Measurements from ENCODE around the gene TBC1D5. TPM values are rescaled to one million over a fixed set of nuclear protein-coding genes. Genes with fewer than 3 reads are reported as not detected.

TBC1D5 gene
- total and polyA plus RNA-seq, 2 of the 8 experiments (the other 6 are each of a cell fraction or from before 2014, with no cell fraction given): 11.0 to 22.9 TPM

DNA sequence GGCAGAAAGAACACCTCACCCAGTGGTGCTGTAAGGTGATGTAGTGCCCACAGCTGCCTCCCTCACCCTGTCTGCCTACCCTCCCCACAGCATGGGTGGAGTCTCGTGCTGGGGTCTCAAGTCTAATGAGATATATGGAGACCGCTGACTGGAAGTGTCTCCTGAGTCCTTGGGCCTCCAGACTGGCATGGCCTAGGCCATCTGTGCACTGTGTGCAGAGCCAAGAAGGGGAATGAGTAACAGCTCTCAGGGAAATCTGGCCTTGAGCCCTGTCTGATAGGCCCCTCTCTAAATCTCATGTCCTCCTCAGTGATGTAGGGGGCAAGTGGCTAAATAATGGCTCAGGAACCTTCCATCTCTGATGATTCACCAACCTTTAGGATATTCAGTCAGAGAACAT, 580.3 kb downstream of the TBC1D5 start:
- no peak overlapping the region for H3K14ac ChIP-seq (ENCODE audit: insufficient read length)
- H2BK5ac ChIP-seq (ENCODE audit: low read depth, low read length): no peak overlapping the region
- no peak overlapping the region for H2BK120ac ChIP-seq (replicated peaks; ENCODE audit: low read depth, low read length)
- H3K4ac ChIP-seq (replicated peaks; ENCODE audit: insufficient read length, low read depth, low read length): no peak overlapping the region
- CTCF ChIA-PET (ENCODE audit: partially characterized antibody): interaction anchor here (0.8 to 1.0 kb wide), 2 partner anchors 8 to 13 kb away, joined by 3 read pairs; no protein-coding TSS in a partner anchor
- H4K20me1 ChIP-seq (replicated peaks in 1 of 2; ENCODE audit: control insufficient read depth in 1 of 2, insufficient read depth in 2 of 2, low read length in 2 of 2): no peaks in the 10 kb centered on the region
- no peak overlapping the region for H3K4me2 ChIP-seq (ENCODE audit: insufficient read depth in 1 of 2, low read depth in 2 of 2, low read length in 2 of 2)
- 82% methylated on average over 2 of the region's 2 CpGs; no CpG with 5 or more reads in 1 of the 2 experiments for WGBS, 2 experiments (ENCODE audit: extremely low coverage in 1 of 2, insufficient coverage in 1 of 2, insufficient read length in 1 of 2, insufficient replicate concordance in 2 of 2, low coverage in 1 of 2, low lambda C conversion rate in 2 of 2, missing lambda C conversion rate in 1 of 2)
- no peaks in the 10 kb centered on the region for H3K23me2 ChIP-seq (ENCODE audit: low read depth, low read length)
- H4K8ac ChIP-seq (ENCODE audit: extremely low read depth, insufficient read depth, low read length): no peak overlapping the region
- H3K79me2 ChIP-seq (ENCODE audit: control insufficient read depth in 1 of 2, insufficient read depth in 2 of 2, low read length in 2 of 2): no peaks in the 10 kb centered on the region
- H2BK12ac ChIP-seq (ENCODE audit: low read depth, low read length): no peak overlapping the region
- DNase-seq (ENCODE audit: low read depth in 1 of 2, low spot score in 2 of 2) (no peak), FAIRE-seq (no peak)
- H3K4me1 ChIP-seq (replicated peaks in 1 of 4; ENCODE audit: control insufficient read depth in 3 of 4, insufficient read depth in 4 of 4, low read length in 3 of 4): no peaks in the 10 kb centered on the region
- no peak overlapping the region for H3K9ac ChIP-seq (replicated peaks in 1 of 4; ENCODE audit: extremely low read depth in 1 of 4, low read depth in 3 of 4, low read length in 3 of 4)
- no peak overlapping the region for H3K23ac ChIP-seq (ENCODE audit: insufficient read length)
- H2AFZ ChIP-seq (ENCODE audit: low read length): no peak overlapping the region
- no peaks in the 10 kb centered on the region for H3K36me3 ChIP-seq (ENCODE audit: control insufficient read depth in 2 of 4, insufficient read depth in 4 of 4, low read length in 3 of 4)
- H3K4me3 ChIP-seq (ENCODE audit: extremely low read depth in 1 of 4, insufficient read depth in 2 of 4, low read depth in 3 of 4, low read length in 4 of 4): no peak overlapping the region
- no peaks in the 10 kb centered on the region for H3K79me1 ChIP-seq (ENCODE audit: low read depth, low read length)
- no peak overlapping the region for H3K27ac ChIP-seq (ENCODE audit: low read depth, low read length)
- H3K27me3 ChIP-seq (replicated peaks in 1 of 4; ENCODE audit: control insufficient read depth in 3 of 4, extremely low read depth in 1 of 4, insufficient read depth in 3 of 4, low read length in 3 of 4): peaks cover 0 to 1% (median 0%) of the 10 kb centered on the region in 4 experiments; a peak in 1 of 7 replicates
- no peaks in the 10 kb centered on the region for H3K9me3 ChIP-seq (ENCODE audit: insufficient read depth in 2 of 2, low read depth in 1 of 2, low read length in 1 of 2)
- H3K18ac ChIP-seq (ENCODE audit: extremely low read depth, low read length): no peak overlapping the region
- POLR2A ChIA-PET (ENCODE audit: partially characterized antibody): no interaction called here
- no peak overlapping the region for H3K56ac ChIP-seq (replicated peaks; ENCODE audit: insufficient read length, low read depth, low read length)
- H2AK5ac ChIP-seq (ENCODE audit: low read depth, low read length): no peak overlapping the region
- no peak overlapping the region for H2BK15ac ChIP-seq (ENCODE audit: low read length)
- no peak overlapping the region for H4K91ac ChIP-seq (replicated peaks; ENCODE audit: insufficient read length, low read length)
- no peak overlapping the region for H4K5ac ChIP-seq (ENCODE audit: insufficient read length, low read depth, low read length)
- H2BK20ac ChIP-seq (ENCODE audit: low read length): no peak overlapping the region
- TF ChIP-seq SP4 (IDR thresholded peaks at IDR 0.05; ENCODE audit: low read length): no peak
- TF ChIP-seq JUND (IDR thresholded peaks at IDR 0.05; ENCODE audit: low read length): no peak
- TF ChIP-seq KDM1A (IDR thresholded peaks at IDR 0.05; ENCODE audit: borderline replicate concordance, low read length): no peak
- no peak for TF ChIP-seq GTF2F1 (IDR thresholded peaks at IDR 0.05; ENCODE audit: borderline replicate concordance, low read depth, low read length)
- TF ChIP-seq, protein P1, sequence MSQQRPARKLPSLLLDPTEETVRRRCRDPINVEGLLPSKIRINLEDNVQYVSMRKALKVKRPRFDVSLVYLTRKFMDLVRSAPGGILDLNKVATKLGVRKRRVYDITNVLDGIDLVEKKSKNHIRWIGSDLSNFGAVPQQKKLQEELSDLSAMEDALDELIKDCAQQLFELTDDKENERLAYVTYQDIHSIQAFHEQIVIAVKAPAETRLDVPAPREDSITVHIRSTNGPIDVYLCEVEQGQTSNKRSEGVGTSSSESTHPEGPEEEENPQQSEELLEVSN (IDR thresholded peaks at IDR 0.05): no peak
- no peak for TF ChIP-seq NANOG (IDR thresholded peaks at IDR 0.05; ENCODE audit: insufficient read depth, low read depth, low read length, poor library complexity, severe bottlenecking)
- TF ChIP-seq, protein P2, sequence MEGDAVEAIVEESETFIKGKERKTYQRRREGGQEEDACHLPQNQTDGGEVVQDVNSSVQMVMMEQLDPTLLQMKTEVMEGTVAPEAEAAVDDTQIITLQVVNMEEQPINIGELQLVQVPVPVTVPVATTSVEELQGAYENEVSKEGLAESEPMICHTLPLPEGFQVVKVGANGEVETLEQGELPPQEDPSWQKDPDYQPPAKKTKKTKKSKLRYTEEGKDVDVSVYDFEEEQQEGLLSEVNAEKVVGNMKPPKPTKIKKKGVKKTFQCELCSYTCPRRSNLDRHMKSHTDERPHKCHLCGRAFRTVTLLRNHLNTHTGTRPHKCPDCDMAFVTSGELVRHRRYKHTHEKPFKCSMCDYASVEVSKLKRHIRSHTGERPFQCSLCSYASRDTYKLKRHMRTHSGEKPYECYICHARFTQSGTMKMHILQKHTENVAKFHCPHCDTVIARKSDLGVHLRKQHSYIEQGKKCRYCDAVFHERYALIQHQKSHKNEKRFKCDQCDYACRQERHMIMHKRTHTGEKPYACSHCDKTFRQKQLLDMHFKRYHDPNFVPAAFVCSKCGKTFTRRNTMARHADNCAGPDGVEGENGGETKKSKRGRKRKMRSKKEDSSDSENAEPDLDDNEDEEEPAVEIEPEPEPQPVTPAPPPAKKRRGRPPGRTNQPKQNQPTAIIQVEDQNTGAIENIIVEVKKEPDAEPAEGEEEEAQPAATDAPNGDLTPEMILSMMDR (IDR thresholded peaks at IDR 0.05; ENCODE audit: control extremely low read depth in 1 of 3, insufficient read depth in 1 of 3, low read depth in 1 of 3, low read length in 3 of 3): no peak
- no peak for TF ChIP-seq KDM5A (IDR thresholded peaks at IDR 0.05; ENCODE audit: low read length)
- no peak for TF ChIP-seq SIN3A (conservative IDR thresholded peaks at IDR 0.05 in 1 of 2, IDR thresholded peaks at IDR 0.05 in 1 of 2; ENCODE audit: low read depth in 1 of 2, low read length in 2 of 2)
